IMR-90 (cell line): ENCODE results near the gene RANBP9. TPM values are rescaled to one million over a fixed set of nuclear protein-coding genes. Genes with fewer than 3 reads are reported as not detected.

Experiments
- ATAC-seq: fragments of 200-7000 bp; cut with Tn5 transposase; 2 replicates; pipeline ENCODE4 v1.9.1; 2020; ENCODE audit warnings: low read depth, mild to moderate bottlenecking, moderate library complexity
- BruUV-seq: library from RNA; stranded (reverse); fragments of 400-500 nt; replicated peaks from 2 replicates; lab custom pipeline; 2021; lab: Mats Ljungman, UMichigan
- CTCF ChIA-PET: fragments of 300-600 bp; formaldehyde crosslinking; extraction: SDS; loops from one replicate; lab custom pipeline; 2021; ENCODE audit warnings: antibody characterized with exemption; lab: Yijun Ruan, JAX
- POLR2A ChIA-PET: fragments of 300-600 bp; sonication (Branson Sonifier 250); formaldehyde crosslinking; loops from one replicate; lab custom pipeline; 2022; ENCODE audit warnings: antibody characterized with exemption; ENCODE audit not compliant: unreplicated experiment; lab: Charles Lee
- DNase-seq: peaks from one replicate; pipeline ENCODE4 v3.0.0; 2013
- H2AFZ ChIP-seq: replicated peaks from 2 replicates; pipeline ENCODE3; 2013; ENCODE audit warnings: low read length, mild to moderate bottlenecking; ENCODE audit not compliant: poor library complexity
- H2AK5ac ChIP-seq: 2 replicates; pipeline ENCODE4 v1.6.1; 2013; ENCODE audit warnings: low read depth, low read length, inconsistent platforms
- H2AK9ac ChIP-seq: replicated peaks from 2 replicates; pipeline ENCODE3; 2013; ENCODE audit warnings: mild to moderate bottlenecking, low read depth, low read length, moderate library complexity; ENCODE audit not compliant: poor library complexity
- H2BK120ac ChIP-seq: 2 replicates; pipeline ENCODE4 v1.6.1; 2013; ENCODE audit warnings: low read depth, low read length, inconsistent platforms
- H2BK15ac ChIP-seq: 3 replicates; pipeline ENCODE4 v1.6.1; 2013; ENCODE audit warnings: low read depth, low read length, inconsistent platforms
- H2BK20ac ChIP-seq: 2 replicates; pipeline ENCODE4 v1.6.1; 2013; ENCODE audit warnings: low read depth, mild to moderate bottlenecking, inconsistent platforms, low read length, moderate library complexity
- H2BK5ac ChIP-seq: 2 replicates; pipeline ENCODE4 v1.6.1; 2013; ENCODE audit warnings: mild to moderate bottlenecking, low read depth, low read length, inconsistent platforms; ENCODE audit not compliant: poor library complexity, severe bottlenecking
- H3K14ac ChIP-seq: replicated peaks from 2 replicates; pipeline ENCODE4 v1.6.1; 2013; ENCODE audit warnings: low read depth, low read length, inconsistent platforms
- H3K18ac ChIP-seq: 2 replicates; pipeline ENCODE4 v1.6.1; 2013; ENCODE audit warnings: low read depth, low read length, control low read depth
- H3K23ac ChIP-seq: 2 replicates; pipeline ENCODE4 v1.6.1; 2013; ENCODE audit warnings: low read depth, low read length, inconsistent platforms
- H3K27ac ChIP-seq: 2 replicates; pipeline ENCODE4 v1.5.1; 2013; ENCODE audit warnings: mild to moderate bottlenecking, control low read depth, low read length; ENCODE audit not compliant: insufficient read depth
- H3K27me3 ChIP-seq: 2 replicates; pipeline ENCODE4 v1.6.1; 2013; ENCODE audit warnings: low read length; ENCODE audit not compliant: control insufficient read depth, insufficient read depth
- H3K36me3 ChIP-seq: 2 replicates; pipeline ENCODE4 v1.6.1; 2013; ENCODE audit warnings: low read length, mixed read lengths; ENCODE audit not compliant: control insufficient read depth, insufficient read depth
- H3K4ac ChIP-seq: 2 replicates; pipeline ENCODE4 v1.6.1; 2013; ENCODE audit warnings: low read depth, low read length, inconsistent platforms
- H3K4me1 ChIP-seq: 2 replicates; pipeline ENCODE4 v1.6.1; 2013; ENCODE audit warnings: low read length, mixed read lengths; ENCODE audit not compliant: control insufficient read depth, insufficient read depth
- H3K4me2 ChIP-seq: 2 replicates; pipeline ENCODE4 v1.6.1; 2013; ENCODE audit warnings: low read depth, mild to moderate bottlenecking, control low read depth, low read length, moderate library complexity
- H3K4me3 ChIP-seq: 2 replicates; pipeline ENCODE4 v1.5.1; 2013; ENCODE audit warnings: low read depth, mild to moderate bottlenecking, control low read depth, low read length, moderate library complexity; ENCODE audit not compliant: insufficient read depth
- H3K56ac ChIP-seq: 2 replicates; pipeline ENCODE4 v1.6.1; 2013; ENCODE audit warnings: low read length, inconsistent platforms; ENCODE audit not compliant: insufficient read depth; ENCODE audit errors: extremely low read depth
- H3K79me1 ChIP-seq, 2 experiments: 2 replicates each; pipeline ENCODE4 v1.6.1; 2013; ENCODE audit warnings: low read length in 2 of 2, inconsistent platforms in 1 of 2, low read depth in 1 of 2
- H3K9ac ChIP-seq: 2 replicates; pipeline ENCODE4 v1.6.1; 2013; ENCODE audit warnings: low read depth, low read length, control low read depth
- H3K9me1 ChIP-seq: 2 replicates; pipeline ENCODE4 v1.6.1; 2013; ENCODE audit warnings: low read length, inconsistent platforms; ENCODE audit not compliant: insufficient read depth
- H3K9me3 ChIP-seq: 2 replicates; pipeline ENCODE4 v1.6.1; 2013; ENCODE audit warnings: low read length; ENCODE audit not compliant: control insufficient read depth, insufficient read depth
- H4K20me1 ChIP-seq: 2 replicates; pipeline ENCODE4 v1.6.1; 2013; ENCODE audit warnings: low read length, inconsistent platforms; ENCODE audit not compliant: insufficient read depth
- H4K5ac ChIP-seq: 2 replicates; pipeline ENCODE4 v1.6.1; 2013; ENCODE audit warnings: mild to moderate bottlenecking, low read depth, low read length, control low read depth
- H4K8ac ChIP-seq, 2 experiments: 2 replicates each; pipeline ENCODE4 v1.6.1; 2013; ENCODE audit warnings: low read depth in 2 of 2, low read length in 2 of 2, control low read depth in 1 of 2, inconsistent platforms in 1 of 2
- H4K91ac ChIP-seq: 2 replicates; pipeline ENCODE4 v1.6.1; 2013; ENCODE audit warnings: low read depth, low read length, inconsistent platforms; ENCODE audit not compliant: insufficient read depth
- BHLHE40 ChIP-seq: fragments of 150-350 bp; IDR thresholded peaks from 2 replicates; pipeline ENCODE4 v1.6.1; 2016; ENCODE audit warnings: mild to moderate bottlenecking, low read depth, low read length
- CEBPB ChIP-seq: IDR thresholded peaks from 2 replicates; pipeline ENCODE4 v1.6.1; 2012; ENCODE audit warnings: low read depth, low read length, improper control_type of control experiment
- CHD1 ChIP-seq: IDR thresholded peaks from 2 replicates; pipeline ENCODE4 v1.6.1; 2012; ENCODE audit warnings: low read depth, low read length, improper control_type of control experiment
- CTCF ChIP-seq: conservative IDR thresholded peaks from 2 replicates; pipeline ENCODE4 v1.5.1; 2012; ENCODE audit warnings: mild to moderate bottlenecking, low read depth, low read length, improper control_type of control experiment
- ELK1 ChIP-seq: fragments of 150-350 bp; IDR thresholded peaks from 2 replicates; pipeline ENCODE4 v1.6.1; 2016; ENCODE audit warnings: low read depth, mild to moderate bottlenecking, low read length, moderate library complexity, borderline replicate concordance
- FOS ChIP-seq: fragments of 150-350 bp; IDR thresholded peaks from 2 replicates; pipeline ENCODE4 v1.6.1; 2016; ENCODE audit warnings: low read depth, low read length
- MAFK ChIP-seq: IDR thresholded peaks from 2 replicates; pipeline ENCODE4 v1.6.1; 2012; ENCODE audit warnings: low read depth, low read length, improper control_type of control experiment
- MAZ ChIP-seq: IDR thresholded peaks from 2 replicates; pipeline ENCODE4 v1.6.1; 2012; ENCODE audit warnings: low read depth, mild to moderate bottlenecking, low read length, improper control_type of control experiment, moderate library complexity, borderline replicate concordance
- MXI1 ChIP-seq: IDR thresholded peaks from 2 replicates; pipeline ENCODE4 v1.6.1; 2012; ENCODE audit warnings: low read depth, mild to moderate bottlenecking, low read length, moderate library complexity, borderline replicate concordance
- NFE2L2 ChIP-seq: fragments of 150-350 bp; IDR thresholded peaks from 2 replicates; pipeline ENCODE4 v1.6.1; 2016; ENCODE audit warnings: low read depth, mild to moderate bottlenecking, low read length
- POLR2A ChIP-seq: IDR thresholded peaks from 2 replicates; pipeline ENCODE4 v1.6.1; 2012; ENCODE audit warnings: mild to moderate bottlenecking, low read depth, low read length
- RAD21 ChIP-seq: IDR thresholded peaks from 2 replicates; pipeline ENCODE4 v1.6.1; 2012; ENCODE audit warnings: low read length, improper control_type of control experiment
- RCOR1 ChIP-seq: IDR thresholded peaks from 2 replicates; pipeline ENCODE4 v1.6.1; 2012; ENCODE audit warnings: mild to moderate bottlenecking, low read length, improper control_type of control experiment; ENCODE audit not compliant: insufficient replicate concordance
- RFX5 ChIP-seq: IDR thresholded peaks from 2 replicates; pipeline ENCODE4 v1.8.0; 2012; ENCODE audit warnings: low read depth, mild to moderate bottlenecking, low read length, moderate library complexity
- SMC3 ChIP-seq: fragments of 150-350 bp; IDR thresholded peaks from 2 replicates; pipeline ENCODE4 v1.6.1; 2016; ENCODE audit warnings: low read depth, mild to moderate bottlenecking, antibody characterized with exemption, low read length, moderate library complexity
- USF2 ChIP-seq: fragments of 150-350 bp; IDR thresholded peaks from 2 replicates; pipeline ENCODE4 v1.6.1; 2017; ENCODE audit warnings: mild to moderate bottlenecking, antibody characterized with exemption, low read length, low read depth
- WGBS, 2 experiments: methylation state at CpG; one replicate each; pipeline versions ENCODE4 v1.1.5 to v1.1.7; 2013; ENCODE audit warnings: missing lambda C conversion rate in 2 of 2; ENCODE audit not compliant: insufficient read length in 1 of 2; ENCODE audit errors: extremely low coverage in 2 of 2; 5-methylcytosine and 5-hydroxymethylcytosine counted together
- dilution Hi-C: fragments of 300-500 bp; cut with HindIII; formaldehyde crosslinking; loops from one replicate; pipeline ENCODE4 v1.14.3; 2018; ENCODE audit warnings: low sequenced_read_pairs; ENCODE audit not compliant: unreplicated experiment
- in situ Hi-C: fragments of 300-500 bp; cut with MboI; formaldehyde crosslinking; loops from 3 replicates; pipeline ENCODE4 v1.14.3; 2019; ENCODE audit warnings: low sequenced_read_pairs, inconsistent platforms, mixed read lengths
- intact Hi-C: fragments of 100-400 bp; cut with micrococcal nuclease; formaldehyde crosslinking; loops from 2 replicates; pipeline ENCODE4 v1.10.0; 2022
- polyA plus RNA-seq, 3 experiments: library from polyadenylated mRNA; depleted of rRNA; stranded (reverse); fragments of >200 nt; gene quantifications; 2 replicates each; pipeline ENCODE4 v1.2.3, GENCODE V29; 2012; ENCODE audit warnings: low replicate concordance in 1 of 3
- total RNA-seq: library from RNA; depleted of rRNA; stranded (reverse); fragments of >200 nt; gene quantifications from 2 replicates; pipeline ENCODE4 v1.2.3, GENCODE V29; 2012

RANBP9 gene
- total and polyA plus RNA-seq, 2 of the 4 experiments (the other 2 are of a cell fraction) = 17.7 to 27.8 TPM

- H3K14ac ChIP-seq = no peak overlapping the region
- no peaks in the 10 kb centered on the region for H3K36me3 ChIP-seq
- no TSS peak for BruUV-seq
- H3K56ac ChIP-seq = no peak overlapping the region
- 86% methylated on average over 2 of the region's 5 CpGs; no CpG with 5 or more reads in 1 of the 2 experiments for WGBS, 2 experiments
- peaks cover 49% of the 10 kb centered on the region for H4K20me1 ChIP-seq
- no peak overlapping the region for H3K27ac ChIP-seq
- H4K91ac ChIP-seq = no peak overlapping the region
- no peak overlapping the region for H2BK20ac ChIP-seq
- intact Hi-C loops = loop anchor here (5.0 kb wide), 1 partner anchor 37 kb away; no protein-coding TSS in a partner anchor
- H2AK5ac ChIP-seq = no peak overlapping the region
- no peak for DNase-seq
- H4K8ac ChIP-seq = no peak overlapping the region
- H2AFZ ChIP-seq = no peak overlapping the region
- no peak overlapping the region for H3K4me2 ChIP-seq
- H2BK15ac ChIP-seq = no peak overlapping the region
- H3K9ac ChIP-seq = no peak overlapping the region
- no peak for TF ChIP-seq CTCF
- no peak for TF ChIP-seq FOS
- no peak for TF ChIP-seq CEBPB
- TF ChIP-seq MAZ = no peak
- no peak for TF ChIP-seq BHLHE40
- TF ChIP-seq NFE2L2 = no peak
- no peak for TF ChIP-seq RFX5
- TF ChIP-seq MAFK = no peak
- no peak for TF ChIP-seq RAD21
- TF ChIP-seq ELK1 = no peak
- no peak for TF ChIP-seq MXI1
- no peak for TF ChIP-seq USF2
- TF ChIP-seq CHD1 = no peak
- no peak for TF ChIP-seq POLR2A
- TF ChIP-seq RCOR1 = no peak
- no peak for TF ChIP-seq SMC3
- H2BK5ac ChIP-seq = no peak overlapping the region
- no peak overlapping the region for H2BK120ac ChIP-seq
- ATAC-seq = no peak
- H2AK9ac ChIP-seq = no peak overlapping the region
- H3K79me1 ChIP-seq = peaks cover 18 to 51% of the 10 kb centered on the region in 2 experiments
- CTCF ChIA-PET = no interaction called here
- H3K27me3 ChIP-seq = no peaks in the 10 kb centered on the region
- H3K9me1 ChIP-seq = no peaks in the 10 kb centered on the region; the same call in 1 of the 2 replicates
- H3K4me1 ChIP-seq = peaks cover 3% of the 10 kb centered on the region; the same call in 1 of the 2 replicates
- H3K18ac ChIP-seq = no peak overlapping the region
- H4K5ac ChIP-seq = no peak overlapping the region
- H3K9me3 ChIP-seq = no peaks in the 10 kb centered on the region
- POLR2A ChIA-PET = no interaction called here
- dilution Hi-C loops = no loop called here
- H3K23ac ChIP-seq = no peak overlapping the region
- in situ Hi-C loops = no loop called here
- no peak overlapping the region for H3K4me3 ChIP-seq
- H3K4ac ChIP-seq = no peak overlapping the region
These were observed 42.2 kb downstream of the RANBP9 start for GRCh38 chr6:13669476-13669875.
